Endothelial cell of coronary artery (primary cell): Measurements from ENCODE around the gene CAMK2A. TPM values are rescaled to one million over a fixed set of nuclear protein-coding genes. Genes with fewer than 3 reads are reported as not detected.

Experiments used
- total RNA-seq: library from RNA; depleted of rRNA; stranded (reverse); fragments of >200 nt; gene quantifications from 2 replicates; pipeline ENCODE4 v1.2.3, GENCODE V29; 2014

Gene CAMK2A
- total RNA-seq, result not detected in 2 replicates

GRCh38 chr5:150289551-150290390 lies at the start of gene CAMK2A:
Gene CAMK2A (minus strand): TSS chr5:150289773. CDS start chr5:150289625, 148 bp downstream.

GRCh38 chr5:150302301-150303069 lies 12.9 kb upstream of the CAMK2A start, which contains the start of gene ARSI:
Gene ARSI (minus strand): TSS chr5:150302905. CDS start chr5:150302373, 532 bp downstream.

GRCh38 chr5:150189728-150190502 lies 99.7 kb downstream of the CAMK2A start, which contains the start of gene SLC6A7:
Gene SLC6A7 (plus strand): TSS chr5:150190062. CDS start chr5:150190328, 266 bp downstream.

Other genes with a start within 250 kb of the CAMK2A start
- not detected in 2 replicates for gene CSF1R, start 203.2 kb downstream of the CAMK2A start, total RNA-seq
- 0.63 and 3.1 TPM in 2 replicates for gene PDGFRB, start 133.9 kb downstream of the CAMK2A start, total RNA-seq
- not detected in 2 replicates for gene CDX1, start 123.0 kb downstream of the CAMK2A start, total RNA-seq
- not detected in 2 replicates for gene SLC6A7, start 99.7 kb downstream of the CAMK2A start, total RNA-seq
- gene ARSI, start 13.1 kb upstream of the CAMK2A start, total RNA-seq, result 0.09 and 0.28 TPM in 2 replicates
- 16.0 and 18.5 TPM in 2 replicates for gene TCOF1, start 67.9 kb upstream of the CAMK2A start, total RNA-seq
- gene CD74, start 123.1 kb upstream of the CAMK2A start, total RNA-seq, result 0.36 and 0.56 TPM in 2 replicates
- 3,989 and 4,022 TPM in 2 replicates for gene RPS14, start 160.0 kb upstream of the CAMK2A start, total RNA-seq
- gene NDST1, start 218.4 kb upstream of the CAMK2A start, total RNA-seq, result 39.4 and 62.3 TPM in 2 replicates